ENCODE results near the gene ZNF10.

- TF ChIP-seq GATA2 (IDR thresholded peaks at IDR 0.05; ENCODE audit: low read depth, low read length) (peak; percentile 58; the same call in 1 of the 2 replicates), GATA3 (IDR thresholded peaks at IDR 0.05; ENCODE audit: low read depth, low read length) (no peak)
These were observed 51.0 kb downstream of the ZNF10 start, which contains the start of gene ZNF268 for GRCh38 chr12:133181238-133181959.
